ENCODE data around the gene CAST.

DNA sequence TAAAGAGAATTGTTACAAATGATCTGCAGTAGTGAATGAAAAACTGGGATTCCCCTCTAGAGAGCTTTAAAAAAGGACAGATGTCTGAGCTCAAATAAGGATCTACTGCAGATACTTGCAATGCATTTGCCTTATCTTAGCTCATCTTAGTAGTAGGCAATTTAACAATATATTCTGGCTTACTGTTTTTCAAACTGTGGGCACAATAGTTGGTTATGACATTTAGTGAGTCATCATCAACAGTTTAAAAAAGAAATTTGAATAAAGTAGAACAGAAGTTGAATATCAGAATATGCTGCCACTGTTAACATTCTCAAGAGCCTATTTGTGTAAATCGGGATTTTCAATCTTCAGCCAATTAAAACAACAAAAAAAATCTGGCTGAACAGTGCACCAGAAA is 6.7 kb upstream of the CAST start:
- TF ChIP-seq EZH2 (IDR thresholded peaks at IDR 0.05; ENCODE audit: borderline replicate concordance, low read depth, low read length, severe bottlenecking), result no peak
- TF ChIP-seq, protein P1, sequence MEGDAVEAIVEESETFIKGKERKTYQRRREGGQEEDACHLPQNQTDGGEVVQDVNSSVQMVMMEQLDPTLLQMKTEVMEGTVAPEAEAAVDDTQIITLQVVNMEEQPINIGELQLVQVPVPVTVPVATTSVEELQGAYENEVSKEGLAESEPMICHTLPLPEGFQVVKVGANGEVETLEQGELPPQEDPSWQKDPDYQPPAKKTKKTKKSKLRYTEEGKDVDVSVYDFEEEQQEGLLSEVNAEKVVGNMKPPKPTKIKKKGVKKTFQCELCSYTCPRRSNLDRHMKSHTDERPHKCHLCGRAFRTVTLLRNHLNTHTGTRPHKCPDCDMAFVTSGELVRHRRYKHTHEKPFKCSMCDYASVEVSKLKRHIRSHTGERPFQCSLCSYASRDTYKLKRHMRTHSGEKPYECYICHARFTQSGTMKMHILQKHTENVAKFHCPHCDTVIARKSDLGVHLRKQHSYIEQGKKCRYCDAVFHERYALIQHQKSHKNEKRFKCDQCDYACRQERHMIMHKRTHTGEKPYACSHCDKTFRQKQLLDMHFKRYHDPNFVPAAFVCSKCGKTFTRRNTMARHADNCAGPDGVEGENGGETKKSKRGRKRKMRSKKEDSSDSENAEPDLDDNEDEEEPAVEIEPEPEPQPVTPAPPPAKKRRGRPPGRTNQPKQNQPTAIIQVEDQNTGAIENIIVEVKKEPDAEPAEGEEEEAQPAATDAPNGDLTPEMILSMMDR (IDR thresholded peaks at IDR 0.05; ENCODE audit: extremely low read depth in 1 of 2, insufficient read depth in 1 of 2, low read depth in 1 of 2, low read length in 2 of 2), result no peak
- TF ChIP-seq POLR2AphosphoS5 (IDR thresholded peaks at IDR 0.05; ENCODE audit: insufficient read depth, low read depth, low read length), result no peak
- TF ChIP-seq JUN (IDR thresholded peaks at IDR 0.05; ENCODE audit: borderline replicate concordance, insufficient read depth, insufficient read length, low read depth), result no peak
- no peak for TF ChIP-seq POLR2A (IDR thresholded peaks at IDR 0.05; ENCODE audit: low read depth, low read length)
- TF ChIP-seq, protein P2, sequence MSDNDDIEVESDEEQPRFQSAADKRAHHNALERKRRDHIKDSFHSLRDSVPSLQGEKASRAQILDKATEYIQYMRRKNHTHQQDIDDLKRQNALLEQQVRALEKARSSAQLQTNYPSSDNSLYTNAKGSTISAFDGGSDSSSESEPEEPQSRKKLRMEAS (IDR thresholded peaks at IDR 0.05; ENCODE audit: insufficient read depth, insufficient read length), result no peak
- no peak for TF ChIP-seq MYC (IDR thresholded peaks at IDR 0.05; ENCODE audit: low read depth, low read length)
- TF ChIP-seq GATA2 (IDR thresholded peaks at IDR 0.05; ENCODE audit: insufficient read depth, insufficient read length, low read depth, low read length), result peak; percentile 60
- TF ChIP-seq FOS (IDR thresholded peaks at IDR 0.05; ENCODE audit: borderline replicate concordance, insufficient read depth, low read length), result peak; percentile 53

Measured in endothelial cell of umbilical vein (primary cell).